HL-60 (cell line): Measurements from ENCODE around the gene AKT2.

Experiments
- DNase-seq, 2 experiments: peaks; one replicate each; pipeline ENCODE4 v3.0.0-alpha.2; 2010 to 2020; ENCODE audit warnings: low read depth in 1 of 2, low spot score in 1 of 2
- H3K27ac ChIP-seq: fragments of 250-450 bp; sonication (Bioruptor Pico); replicated peaks from 2 replicates; pipeline ENCODE4 v1.5.1; 2020; ENCODE audit warnings: mild to moderate bottlenecking, moderate library complexity
- H3K27me3 ChIP-seq: fragments of 250-450 bp; sonication (Bioruptor Pico); 2 replicates; pipeline ENCODE4 v1.5.1; 2021; ENCODE audit warnings: mild to moderate bottlenecking, moderate library complexity; ENCODE audit not compliant: insufficient read depth, poor library complexity, severe bottlenecking
- H3K4me3 ChIP-seq: replicated peaks from 2 replicates; pipeline ENCODE4 v1.5.1; 2011; ENCODE audit warnings: mild to moderate bottlenecking, control low read depth, low read length; ENCODE audit not compliant: insufficient read depth
- GABPA ChIP-seq: IDR thresholded peaks from 2 replicates; pipeline ENCODE4 v1.6.1; 2012; ENCODE audit warnings: low read depth
- POLR2AphosphoS5 ChIP-seq: IDR thresholded peaks from 2 replicates; pipeline ENCODE4 v1.6.1; 2012; ENCODE audit warnings: low read depth
- SPI1 ChIP-seq: IDR thresholded peaks from 2 replicates; pipeline ENCODE4 v1.6.1; 2012; ENCODE audit warnings: low read depth, mild to moderate bottlenecking, borderline replicate concordance
- TF ChIP-seq, protein P1 (sequence below): IDR thresholded peaks from 2 replicates; pipeline ENCODE4 v1.6.1; 2012; ENCODE audit warnings: low read depth; ENCODE audit not compliant: insufficient replicate concordance
- TF ChIP-seq, protein P2 (sequence below): IDR thresholded peaks from one replicate; pipeline ENCODE4 v1.5.1; 2011; ENCODE audit warnings: low read length, control low read depth, inconsistent platforms; ENCODE audit not compliant: insufficient read depth

The AKT2 gene

DNA sequence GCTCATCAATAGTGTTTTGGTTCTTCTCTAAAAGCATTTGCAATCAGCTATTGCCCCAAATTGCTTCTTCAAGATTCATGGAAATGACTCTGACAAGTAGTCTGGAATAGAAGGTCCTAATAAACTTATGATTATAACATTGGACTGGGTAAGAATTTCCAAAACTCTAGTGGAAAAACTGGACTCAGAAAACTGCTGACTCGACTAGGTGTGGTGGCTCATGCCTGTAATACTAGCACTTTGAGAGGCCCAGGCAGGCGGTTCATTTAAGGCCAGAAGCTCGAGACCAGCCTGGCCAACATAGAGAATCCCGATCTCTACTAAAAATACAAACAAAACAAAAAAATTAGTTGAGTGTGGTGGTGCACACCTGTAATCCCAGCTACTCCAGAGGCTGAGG is 15.5 kb upstream of the AKT2 start:
- DNase-seq = no peak
- no peak for TF ChIP-seq GABPA
- TF ChIP-seq SPI1 = no peak
- TF ChIP-seq POLR2AphosphoS5 = no peak
- TF ChIP-seq, protein P1, sequence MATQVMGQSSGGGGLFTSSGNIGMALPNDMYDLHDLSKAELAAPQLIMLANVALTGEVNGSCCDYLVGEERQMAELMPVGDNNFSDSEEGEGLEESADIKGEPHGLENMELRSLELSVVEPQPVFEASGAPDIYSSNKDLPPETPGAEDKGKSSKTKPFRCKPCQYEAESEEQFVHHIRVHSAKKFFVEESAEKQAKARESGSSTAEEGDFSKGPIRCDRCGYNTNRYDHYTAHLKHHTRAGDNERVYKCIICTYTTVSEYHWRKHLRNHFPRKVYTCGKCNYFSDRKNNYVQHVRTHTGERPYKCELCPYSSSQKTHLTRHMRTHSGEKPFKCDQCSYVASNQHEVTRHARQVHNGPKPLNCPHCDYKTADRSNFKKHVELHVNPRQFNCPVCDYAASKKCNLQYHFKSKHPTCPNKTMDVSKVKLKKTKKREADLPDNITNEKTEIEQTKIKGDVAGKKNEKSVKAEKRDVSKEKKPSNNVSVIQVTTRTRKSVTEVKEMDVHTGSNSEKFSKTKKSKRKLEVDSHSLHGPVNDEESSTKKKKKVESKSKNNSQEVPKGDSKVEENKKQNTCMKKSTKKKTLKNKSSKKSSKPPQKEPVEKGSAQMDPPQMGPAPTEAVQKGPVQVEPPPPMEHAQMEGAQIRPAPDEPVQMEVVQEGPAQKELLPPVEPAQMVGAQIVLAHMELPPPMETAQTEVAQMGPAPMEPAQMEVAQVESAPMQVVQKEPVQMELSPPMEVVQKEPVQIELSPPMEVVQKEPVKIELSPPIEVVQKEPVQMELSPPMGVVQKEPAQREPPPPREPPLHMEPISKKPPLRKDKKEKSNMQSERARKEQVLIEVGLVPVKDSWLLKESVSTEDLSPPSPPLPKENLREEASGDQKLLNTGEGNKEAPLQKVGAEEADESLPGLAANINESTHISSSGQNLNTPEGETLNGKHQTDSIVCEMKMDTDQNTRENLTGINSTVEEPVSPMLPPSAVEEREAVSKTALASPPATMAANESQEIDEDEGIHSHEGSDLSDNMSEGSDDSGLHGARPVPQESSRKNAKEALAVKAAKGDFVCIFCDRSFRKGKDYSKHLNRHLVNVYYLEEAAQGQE = no peak
- TF ChIP-seq, protein P2, sequence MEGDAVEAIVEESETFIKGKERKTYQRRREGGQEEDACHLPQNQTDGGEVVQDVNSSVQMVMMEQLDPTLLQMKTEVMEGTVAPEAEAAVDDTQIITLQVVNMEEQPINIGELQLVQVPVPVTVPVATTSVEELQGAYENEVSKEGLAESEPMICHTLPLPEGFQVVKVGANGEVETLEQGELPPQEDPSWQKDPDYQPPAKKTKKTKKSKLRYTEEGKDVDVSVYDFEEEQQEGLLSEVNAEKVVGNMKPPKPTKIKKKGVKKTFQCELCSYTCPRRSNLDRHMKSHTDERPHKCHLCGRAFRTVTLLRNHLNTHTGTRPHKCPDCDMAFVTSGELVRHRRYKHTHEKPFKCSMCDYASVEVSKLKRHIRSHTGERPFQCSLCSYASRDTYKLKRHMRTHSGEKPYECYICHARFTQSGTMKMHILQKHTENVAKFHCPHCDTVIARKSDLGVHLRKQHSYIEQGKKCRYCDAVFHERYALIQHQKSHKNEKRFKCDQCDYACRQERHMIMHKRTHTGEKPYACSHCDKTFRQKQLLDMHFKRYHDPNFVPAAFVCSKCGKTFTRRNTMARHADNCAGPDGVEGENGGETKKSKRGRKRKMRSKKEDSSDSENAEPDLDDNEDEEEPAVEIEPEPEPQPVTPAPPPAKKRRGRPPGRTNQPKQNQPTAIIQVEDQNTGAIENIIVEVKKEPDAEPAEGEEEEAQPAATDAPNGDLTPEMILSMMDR = no peak
- no peak overlapping the region for H3K4me3 ChIP-seq
- no peaks in the 10 kb centered on the region for H3K27me3 ChIP-seq
- no peak overlapping the region for H3K27ac ChIP-seq

DNA sequence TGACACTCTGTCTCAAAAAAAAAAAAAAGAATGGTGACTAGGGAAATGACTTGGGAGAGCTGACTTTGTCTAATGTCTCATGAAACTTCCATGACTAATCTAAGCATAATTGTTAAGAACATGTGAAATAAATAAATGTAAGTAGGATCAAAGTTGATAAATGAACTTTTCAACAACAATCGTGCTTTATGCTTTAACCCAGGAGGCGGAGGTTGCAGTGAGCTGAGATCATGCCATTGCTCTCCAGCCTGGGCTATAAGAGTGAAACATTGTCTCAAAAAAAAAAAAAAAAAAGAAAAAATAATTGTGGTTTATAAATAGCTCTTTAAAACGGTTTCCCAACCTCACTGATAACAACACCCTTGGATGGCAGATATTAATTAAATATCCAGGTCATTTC is 12.9 kb upstream of the AKT2 start:
- no peak overlapping the region for H3K27ac ChIP-seq
- no peaks in the 10 kb centered on the region for H3K27me3 ChIP-seq
- no peak overlapping the region for H3K4me3 ChIP-seq
- no peak for TF ChIP-seq GABPA
- TF ChIP-seq, protein P1 = no peak
- TF ChIP-seq, protein P2 = no peak
- no peak for TF ChIP-seq POLR2AphosphoS5
- TF ChIP-seq SPI1 = no peak
- no peak for DNase-seq

DNA sequence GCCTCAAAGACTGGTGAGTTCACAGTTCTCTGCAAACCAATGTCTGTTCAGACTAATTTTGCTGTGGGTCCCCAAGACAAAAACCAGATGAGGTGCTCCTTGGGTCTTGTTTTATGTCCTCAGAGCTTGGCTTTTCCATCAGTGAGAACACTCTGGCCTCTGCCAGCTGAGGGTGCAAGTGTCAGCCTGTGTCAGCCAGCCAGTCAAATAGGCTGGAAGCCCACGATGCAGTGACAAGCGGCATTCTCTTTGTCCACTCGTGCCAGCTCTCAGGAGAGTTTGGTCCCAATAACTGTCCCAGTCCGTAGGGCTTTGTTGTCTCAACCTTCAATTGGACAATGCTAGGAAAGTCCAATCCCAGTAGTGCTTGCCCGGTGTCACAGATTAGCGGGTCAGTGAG is 9.4 kb upstream of the AKT2 start:
- no peak for DNase-seq
- Histone ChIP-seq H3K27ac (no peak overlapping the region), H3K27me3 (no peaks in the 10 kb centered on the region), H3K4me3 (no peak overlapping the region)
- TF ChIP-seq, protein P2 = no peak

DNA sequence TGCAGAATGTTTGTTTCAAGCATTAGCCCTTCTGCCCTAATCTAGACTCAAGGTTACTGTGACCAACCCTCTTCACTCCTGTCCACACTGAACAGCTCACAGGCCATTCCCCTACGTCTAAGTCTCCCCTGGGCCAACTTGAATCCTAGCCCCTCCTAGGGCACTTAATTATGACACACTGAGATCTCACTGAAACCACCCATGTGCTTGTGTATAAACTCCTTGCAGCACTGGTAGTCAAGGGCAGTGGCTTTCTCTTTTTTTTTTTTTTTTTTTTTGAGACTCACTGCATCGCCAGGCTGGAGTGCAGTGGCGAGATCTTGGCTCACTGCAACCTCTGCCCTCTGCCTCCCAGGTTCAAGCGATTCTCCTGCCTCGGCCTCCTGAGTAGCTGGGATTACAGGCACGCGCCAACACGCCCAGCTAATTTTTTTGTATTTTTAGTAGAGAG is 1.9 kb upstream of the AKT2 start:
- Histone ChIP-seq H3K4me3 (no peak overlapping the region), H3K27ac (no peak overlapping the region), H3K27me3 (no peaks in the 10 kb centered on the region)
- TF ChIP-seq, protein P2 = no peak
- TF ChIP-seq GABPA = no peak
- TF ChIP-seq, protein P1 = no peak
- TF ChIP-seq SPI1 = no peak
- TF ChIP-seq POLR2AphosphoS5 = no peak
- DNase-seq = no peak
